Upper lobe of left lung (tissue), 6 donors: ENCODE results near the gene RCBTB2. TPM values are rescaled to one million over a fixed set of nuclear protein-coding genes. Genes with fewer than 3 reads are reported as not detected.

Experiments used
- ATAC-seq, 2 donors: fragments of 200-7000 bp; cut with Tn5 transposase; one replicate each; pipeline ENCODE4 v1.9.1; 2022; ENCODE audit warnings: mild to moderate bottlenecking in 2 of 2, moderate library complexity in 2 of 2; ENCODE audit not compliant: low FRiP score in 2 of 2
- DNase-seq, 2 donors: peaks; one replicate each; pipeline ENCODE4 v3.0.0-alpha.2; 2019 to 2020
- H3K27ac ChIP-seq, 4 donors: fragments of 200-600 bp; sonication (generic); one replicate each; pipeline ENCODE4 v1.5.1; 2016 to 2019
- H3K27me3 ChIP-seq, 4 donors: fragments of 200-600 bp; sonication (generic); one replicate each; pipeline ENCODE4 v1.5.1; 2017 to 2019
- H3K36me3 ChIP-seq, 4 donors: fragments of 200-600 bp; sonication (generic); one replicate each; pipeline ENCODE4 v1.5.1; 2016 to 2019
- H3K4me1 ChIP-seq, 4 donors: fragments of 200-600 bp; sonication (generic); one replicate each; pipeline ENCODE4 v1.5.1; 2018 to 2019
- H3K4me3 ChIP-seq, 4 donors: fragments of 200-600 bp; sonication (generic); one replicate each; pipeline ENCODE4 v1.5.1; 2017 to 2019; ENCODE audit warnings: mild to moderate bottlenecking in 2 of 4, moderate library complexity in 1 of 4
- H3K9me3 ChIP-seq, 4 donors: fragments of 200-600 bp; sonication (generic); one replicate each; pipeline ENCODE4 v1.5.1; 2018 to 2019
- EP300 ChIP-seq, 4 donors: sonication (generic); formaldehyde crosslinking; IDR thresholded peaks; one replicate each; pipeline ENCODE4 v1.5.1; 2017; ENCODE audit warnings: antibody characterized with exemption in 4 of 4, control low read depth in 2 of 4
- POLR2A ChIP-seq, 4 donors: fragments of 450-650 bp; IDR thresholded peaks; one replicate each; pipeline ENCODE4 v1.5.1; 2016 to 2017; ENCODE audit warnings: antibody characterized with exemption in 4 of 4, mild to moderate bottlenecking in 2 of 4
- POLR2AphosphoS5 ChIP-seq, 2 donors: sonication (generic); formaldehyde crosslinking; IDR thresholded peaks; one replicate each; pipeline ENCODE4 v1.5.1; 2017; ENCODE audit warnings: antibody characterized with exemption in 2 of 2
- WGBS, 2 donors: methylation state at CpG; one replicate each; pipeline ENCODE4 v1.1.5; 2017 to 2018; 5-methylcytosine and 5-hydroxymethylcytosine counted together
- total RNA-seq, 6 donors: library from RNA; depleted of rRNA in 4 of 6; stranded (reverse); fragments of >200 nt in 4 of 6; gene quantifications; one replicate each; pipeline versions ENCODE4 v1.1.0 to v1.2.1, GENCODE V29; 2016 to 2021
- TF ChIP-seq, protein P1 (sequence below), 6 experiments: fragments of 450-650 bp in 4 of 6; fragments of 200-600 bp in 2 of 6; sonication (generic) in 2 of 6; IDR thresholded peaks; one replicate each; pipeline ENCODE4 v1.5.1; 2016 to 2019; ENCODE audit warnings: antibody characterized with exemption in 6 of 6
- donor health status: DM: no; HTN: no; CAD: no; lungs with moderate emphysema.
- donor health status: DM: no; HTN: yes; CAD: no; lungs with severe emphysema.

RCBTB2 gene
- total RNA-seq, 6 donors from 2014 or later = 5.5 to 17.0 (median 9.9) TPM

- H3K4me3 ChIP-seq = peak overlapping the region in 1 of 4 donors; percentile 1
Observed at GRCh38 chr13:48506092-48506701, 26.7 kb downstream of the RCBTB2 start.

GRCh38 chr13:48505597-48506091 lies 27.2 kb downstream of the RCBTB2 start:
- Histone ChIP-seq H3K27ac (peak overlapping the region; percentile 70 to 87 (median 84)), H3K36me3 (no peaks in the 10 kb centered on the region), H3K4me3 (peak overlapping the region in 1 of 4 donors; percentile 1), H3K4me1 (peaks cover 16 to 27% (median 24%) of the 10 kb centered on the region in 4 donors), H3K9me3 (no peaks in the 10 kb centered on the region), H3K27me3 (no peaks in the 10 kb centered on the region)
- WGBS, 2 donors = 39% methylated on average over 11 of the region's 11 CpGs
- peak; percentile 22 to 52 for TF ChIP-seq POLR2AphosphoS5 (IDR thresholded peaks at IDR 0.05)
- TF ChIP-seq, protein P1, sequence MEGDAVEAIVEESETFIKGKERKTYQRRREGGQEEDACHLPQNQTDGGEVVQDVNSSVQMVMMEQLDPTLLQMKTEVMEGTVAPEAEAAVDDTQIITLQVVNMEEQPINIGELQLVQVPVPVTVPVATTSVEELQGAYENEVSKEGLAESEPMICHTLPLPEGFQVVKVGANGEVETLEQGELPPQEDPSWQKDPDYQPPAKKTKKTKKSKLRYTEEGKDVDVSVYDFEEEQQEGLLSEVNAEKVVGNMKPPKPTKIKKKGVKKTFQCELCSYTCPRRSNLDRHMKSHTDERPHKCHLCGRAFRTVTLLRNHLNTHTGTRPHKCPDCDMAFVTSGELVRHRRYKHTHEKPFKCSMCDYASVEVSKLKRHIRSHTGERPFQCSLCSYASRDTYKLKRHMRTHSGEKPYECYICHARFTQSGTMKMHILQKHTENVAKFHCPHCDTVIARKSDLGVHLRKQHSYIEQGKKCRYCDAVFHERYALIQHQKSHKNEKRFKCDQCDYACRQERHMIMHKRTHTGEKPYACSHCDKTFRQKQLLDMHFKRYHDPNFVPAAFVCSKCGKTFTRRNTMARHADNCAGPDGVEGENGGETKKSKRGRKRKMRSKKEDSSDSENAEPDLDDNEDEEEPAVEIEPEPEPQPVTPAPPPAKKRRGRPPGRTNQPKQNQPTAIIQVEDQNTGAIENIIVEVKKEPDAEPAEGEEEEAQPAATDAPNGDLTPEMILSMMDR (IDR thresholded peaks at IDR 0.05) = no peak
- no peak for TF ChIP-seq POLR2A (IDR thresholded peaks at IDR 0.05)
- TF ChIP-seq EP300 (IDR thresholded peaks at IDR 0.05) = peak in 2 of 4 donors; percentile 63 to 85
- ATAC-seq (peak; percentile 44 to 55), DNase-seq (peak in 1 of 2 donors; percentile 73)

More at GRCh38 chr13:48506092-48506701, 26.7 kb downstream of the RCBTB2 start:
- peak overlapping the region; percentile 70 to 87 (median 84) for H3K27ac ChIP-seq
- peak in 1 of 2 donors; percentile 27 for DNase-seq
- peaks cover 16 to 24% (median 22%) of the 10 kb centered on the region in 4 donors for H3K4me1 ChIP-seq
- H3K27me3 ChIP-seq = no peaks in the 10 kb centered on the region
- peak in 1 of 2 donors; percentile 5 for ATAC-seq
- TF ChIP-seq POLR2A (IDR thresholded peaks at IDR 0.05) (no peak), EP300 (IDR thresholded peaks at IDR 0.05) (no peak), POLR2AphosphoS5 (IDR thresholded peaks at IDR 0.05) (no peak)
- TF ChIP-seq, protein P1 (IDR thresholded peaks at IDR 0.05) = no peak
- WGBS, 2 donors = 54 to 58% methylated on average over 14 of the region's 14 CpGs
- H3K9me3 ChIP-seq = no peaks in the 10 kb centered on the region
- no peaks in the 10 kb centered on the region for H3K36me3 ChIP-seq

GRCh38 chr13:48505012-48505411 lies 27.9 kb downstream of the RCBTB2 start:
- Histone ChIP-seq H3K36me3 (no peaks in the 10 kb centered on the region), H3K4me1 (peaks cover 20 to 31% (median 25%) of the 10 kb centered on the region in 4 donors), H3K4me3 (no peak overlapping the region), H3K27me3 (no peaks in the 10 kb centered on the region), H3K27ac (peak overlapping the region; percentile 70 to 87 (median 84)), H3K9me3 (no peaks in the 10 kb centered on the region)
- ATAC-seq = no peak
- DNase-seq = no peak
- TF ChIP-seq, protein P1 (IDR thresholded peaks at IDR 0.05) = no peak
- WGBS, 2 donors = 75 to 82% methylated on average over 4 of the region's 4 CpGs

DNA sequence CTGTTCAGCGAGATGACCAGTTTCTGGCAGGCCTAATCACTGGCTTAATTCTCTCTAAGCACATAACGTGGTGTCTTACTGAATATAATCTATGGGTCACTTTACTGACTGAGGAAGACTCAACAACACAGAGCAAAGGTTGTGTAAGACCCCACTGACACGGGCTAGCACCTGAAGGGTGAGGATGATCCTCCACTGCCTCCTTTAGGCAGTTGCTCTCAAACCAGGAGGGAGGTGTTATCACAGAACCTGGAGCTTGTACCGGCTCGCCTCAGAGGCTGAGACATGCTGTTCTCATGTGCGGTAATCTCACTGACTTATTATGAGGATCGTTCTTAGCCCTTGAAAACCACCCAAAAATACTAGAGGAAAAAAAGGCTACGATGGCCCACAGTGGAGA lies 28.3 kb downstream of the RCBTB2 start:
- no peaks in the 10 kb centered on the region for H3K36me3 ChIP-seq
- no peaks in the 10 kb centered on the region for H3K9me3 ChIP-seq
- H3K4me1 ChIP-seq = peaks cover 20 to 32% (median 25%) of the 10 kb centered on the region in 4 donors
- H3K4me3 ChIP-seq = no peak overlapping the region
- H3K27me3 ChIP-seq = no peaks in the 10 kb centered on the region
- ATAC-seq (no peak), DNase-seq (no peak)
- H3K27ac ChIP-seq = peak overlapping the region in 3 of 4 donors; percentile 2 to 87 (median 83)
- WGBS, 2 donors = 87 to 92% methylated on average over 8 of the region's 8 CpGs
- no peak for TF ChIP-seq POLR2AphosphoS5 (IDR thresholded peaks at IDR 0.05)
- TF ChIP-seq, protein P1 (IDR thresholded peaks at IDR 0.05) = no peak
- no peak for TF ChIP-seq EP300 (IDR thresholded peaks at IDR 0.05)
- TF ChIP-seq POLR2A (IDR thresholded peaks at IDR 0.05) = no peak
